GM21619 (cell line): Measurements from ENCODE around the gene PRRC2B.
"Not testable (repeated sequence)": the region's sequence is repeated elsewhere in the genome, so short reads cannot be mapped to it uniquely, and the experiment has no call there.

Experiments
- ATAC-seq: cut with Tn5 transposase; IDR thresholded peaks from one replicate; pipeline ENCODE4 v1.9.1; 2021; ENCODE audit not compliant: unreplicated experiment

Gene PRRC2B

GRCh38 chr9:131393622-131394463 is at the start of gene PRRC2B:
Gene PRRC2B (plus strand): TSS chr9:131394086. CDS start chr9:131430145, 36,059 bp downstream.
- peak; percentile 44 for ATAC-seq

GRCh38 chr9:131344931-131345535 is 48.9 kb upstream of the PRRC2B start:
- not testable (repeated sequence) for ATAC-seq

GRCh38 chr9:131346559-131346958 is 47.3 kb upstream of the PRRC2B start:
- no peak for ATAC-seq

GRCh38 chr9:131347376-131348020 is 46.4 kb upstream of the PRRC2B start:
- no peak for ATAC-seq

- ATAC-seq: no peak
Measured at GRCh38 chr9:131348631-131349521, 45.0 kb upstream of the PRRC2B start.

- ATAC-seq: no peak
Measured at GRCh38 chr9:131349522-131349880, 44.4 kb upstream of the PRRC2B start.

- peak; percentile 64 for ATAC-seq
Measured at GRCh38 chr9:131349881-131350563, 43.9 kb upstream of the PRRC2B start.

- not testable (repeated sequence) for ATAC-seq
Measured at GRCh38 chr9:131356479-131356878, 37.4 kb upstream of the PRRC2B start.

- no peak for ATAC-seq
Measured at GRCh38 chr9:131358556-131358955, 35.3 kb upstream of the PRRC2B start.

GRCh38 chr9:131361202-131361833 is 32.6 kb upstream of the PRRC2B start:
- no peak for ATAC-seq

- ATAC-seq: no peak
Measured at GRCh38 chr9:131365546-131365945, 28.3 kb upstream of the PRRC2B start.

GRCh38 chr9:131366761-131367401 is 27.0 kb upstream of the PRRC2B start:
- ATAC-seq: no peak

GRCh38 chr9:131367450-131367849 is 26.4 kb upstream of the PRRC2B start:
- ATAC-seq: no peak

GRCh38 chr9:131370638-131371037 is 23.2 kb upstream of the PRRC2B start:
- ATAC-seq: no peak

- not testable (repeated sequence) for ATAC-seq
Measured at GRCh38 chr9:131372599-131372973, 21.3 kb upstream of the PRRC2B start.

GRCh38 chr9:131374638-131375037 is 19.2 kb upstream of the PRRC2B start:
- ATAC-seq: not testable (repeated sequence)

GRCh38 chr9:131379056-131379455 is 14.8 kb upstream of the PRRC2B start:
- no peak for ATAC-seq

GRCh38 chr9:131382850-131383729 is 10.8 kb upstream of the PRRC2B start:
- ATAC-seq: no peak
